ENCODE data around the gene ACTA2. TPM values are rescaled to one million over a fixed set of nuclear protein-coding genes. Genes with fewer than 3 reads are reported as not detected.

ACTA2 gene
- total and polyA plus RNA-seq, 2 donors = 36.8 to 285 TPM

DNA sequence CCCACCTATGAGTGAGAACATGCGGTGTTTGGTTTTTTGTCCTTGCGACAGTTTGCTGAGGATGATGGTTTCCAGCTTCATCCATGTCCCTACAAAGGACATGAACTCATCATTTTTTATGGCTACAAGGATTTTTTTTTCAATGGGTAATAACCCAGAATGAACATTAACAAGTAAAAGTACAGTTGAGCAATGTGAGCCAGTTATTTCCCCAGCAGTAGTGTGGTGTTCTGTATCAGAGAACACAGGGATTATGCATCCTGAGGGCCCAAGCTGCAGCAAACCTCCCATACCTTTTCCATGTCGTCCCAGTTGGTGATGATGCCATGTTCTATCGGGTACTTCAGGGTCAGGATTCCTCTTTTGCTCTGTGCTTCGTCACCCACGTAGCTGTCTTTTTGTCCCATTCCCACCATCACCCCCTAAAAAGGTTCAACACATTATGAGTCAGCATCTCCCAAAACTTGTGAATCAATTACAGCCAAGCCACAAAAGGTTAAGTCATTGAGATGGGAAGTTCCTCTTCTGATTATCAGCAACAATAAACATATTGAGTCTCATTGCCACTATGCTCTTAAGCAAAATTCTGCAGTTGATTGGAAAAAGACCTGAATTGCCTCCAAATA lies 5.5 kb downstream of the ACTA2 start:
- H3K4me1 ChIP-seq (ENCODE audit: control insufficient read depth in 2 of 2, insufficient read depth in 2 of 2, low read length in 2 of 2) = no peaks in the 10 kb centered on the region
- H3K27ac ChIP-seq (ENCODE audit: low read depth in 1 of 2, low read length in 1 of 2) = no peak overlapping the region
- no peak overlapping the region for H3K4me3 ChIP-seq (ENCODE audit: low read length in 2 of 2)
- H3K36me3 ChIP-seq (ENCODE audit: control insufficient read depth in 2 of 2, insufficient read depth in 2 of 2, low read length in 1 of 2) = no peaks in the 10 kb centered on the region
- H3K9me3 ChIP-seq (ENCODE audit: control insufficient read depth in 2 of 2, insufficient read depth in 1 of 2, low read length in 1 of 2) = no peaks in the 10 kb centered on the region
- no peak for DNase-seq (ENCODE audit: low read depth in 6 of 9, low spot score in 9 of 9)
- no peaks in the 10 kb centered on the region for H3K27me3 ChIP-seq (ENCODE audit: control insufficient read depth in 2 of 2, insufficient read depth in 1 of 2, low read length in 1 of 2)
- WGBS = 96% methylated on average over 6 of the region's 6 CpGs

DNA sequence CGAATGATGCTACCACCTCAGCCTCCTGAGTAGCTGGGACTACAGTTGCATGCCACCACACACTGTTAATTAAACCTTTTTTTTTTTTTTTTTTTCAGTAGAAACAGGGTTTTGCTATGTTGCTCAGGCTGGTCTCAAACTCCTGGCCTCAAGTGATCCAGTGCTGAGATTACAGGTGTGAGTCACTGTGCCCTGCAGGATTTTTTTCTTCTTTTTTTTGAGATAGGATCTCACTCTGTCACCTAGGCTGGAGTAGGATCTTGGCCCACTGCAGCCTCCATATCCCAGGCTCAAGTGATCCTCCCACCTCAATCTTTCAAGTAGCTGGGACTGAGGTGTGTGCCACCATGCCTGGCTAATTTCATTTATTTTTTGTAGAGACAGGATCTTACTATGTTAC lies 6.4 kb downstream of the ACTA2 start:
- H3K27me3 ChIP-seq (ENCODE audit: control insufficient read depth in 2 of 2, insufficient read depth in 1 of 2, low read length in 1 of 2) = no peaks in the 10 kb centered on the region
- H3K36me3 ChIP-seq (ENCODE audit: control insufficient read depth in 2 of 2, insufficient read depth in 2 of 2, low read length in 1 of 2) = no peaks in the 10 kb centered on the region
- WGBS = 98% methylated on average over 1 of the region's 1 CpG
- H3K27ac ChIP-seq (ENCODE audit: low read depth in 1 of 2, low read length in 1 of 2) = no peak overlapping the region
- no peaks in the 10 kb centered on the region for H3K9me3 ChIP-seq (ENCODE audit: control insufficient read depth in 2 of 2, insufficient read depth in 1 of 2, low read length in 1 of 2)
- DNase-seq (ENCODE audit: low read depth in 6 of 9, low spot score in 9 of 9) = no peak
- no peak overlapping the region for H3K4me3 ChIP-seq (ENCODE audit: low read length in 2 of 2)
- H3K4me1 ChIP-seq (ENCODE audit: control insufficient read depth in 2 of 2, insufficient read depth in 2 of 2, low read length in 2 of 2) = no peaks in the 10 kb centered on the region

DNA sequence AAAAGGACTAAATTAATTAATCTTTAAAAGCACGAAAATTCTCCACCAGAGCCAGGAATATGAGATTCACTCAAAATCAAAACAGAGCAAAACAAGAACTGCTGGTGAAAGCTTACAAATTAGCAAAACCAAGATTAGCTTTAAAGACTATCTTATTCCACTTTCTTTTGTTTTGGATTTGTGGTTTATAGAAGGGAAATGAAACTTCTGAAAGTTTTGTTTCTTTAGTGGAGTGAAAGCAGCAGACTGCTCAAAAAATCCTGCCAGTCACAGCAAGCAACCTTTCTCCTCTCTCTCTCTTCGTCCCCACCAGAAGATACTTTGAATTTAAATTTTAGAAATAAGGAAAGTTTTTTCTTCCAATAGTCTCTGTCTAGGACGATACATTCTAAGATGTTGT lies 7.8 kb downstream of the ACTA2 start:
- DNase-seq (ENCODE audit: low read depth in 6 of 9, low spot score in 9 of 9) = peak in 1 of 9 donors; percentile 15
- Histone ChIP-seq H3K4me3 (ENCODE audit: low read length in 2 of 2) (no peak overlapping the region), H3K4me1 (ENCODE audit: control insufficient read depth in 2 of 2, insufficient read depth in 2 of 2, low read length in 2 of 2) (no peaks in the 10 kb centered on the region), H3K27me3 (ENCODE audit: control insufficient read depth in 2 of 2, insufficient read depth in 1 of 2, low read length in 1 of 2) (no peaks in the 10 kb centered on the region), H3K9me3 (ENCODE audit: control insufficient read depth in 2 of 2, insufficient read depth in 1 of 2, low read length in 1 of 2) (no peaks in the 10 kb centered on the region), H3K27ac (ENCODE audit: low read depth in 1 of 2, low read length in 1 of 2) (no peak overlapping the region), H3K36me3 (ENCODE audit: control insufficient read depth in 2 of 2, insufficient read depth in 2 of 2, low read length in 1 of 2) (peaks cover 0 to 3% of the 10 kb centered on the region in 2 donors)
- WGBS = 55% methylated on average over 3 of the region's 3 CpGs

DNA sequence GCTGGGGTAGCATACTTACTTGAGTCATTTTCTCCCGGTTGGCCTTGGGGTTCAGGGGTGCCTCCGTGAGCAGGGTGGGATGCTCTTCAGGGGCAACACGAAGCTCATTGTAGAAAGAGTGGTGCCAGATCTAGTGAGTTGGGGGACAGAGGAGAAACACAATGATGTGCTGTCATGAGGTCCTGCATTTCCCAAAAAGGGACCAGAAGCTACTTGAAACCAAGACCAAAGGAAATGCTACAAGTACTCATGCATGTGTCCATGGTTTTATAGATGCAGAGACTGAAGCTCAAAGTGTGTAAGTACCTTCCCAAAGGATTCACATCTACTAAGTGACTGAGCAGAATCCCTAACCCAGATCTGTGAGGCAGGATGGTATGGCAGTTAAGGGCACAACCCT lies 8.8 kb downstream of the ACTA2 start:
- Histone ChIP-seq H3K9me3 (ENCODE audit: control insufficient read depth in 2 of 2, insufficient read depth in 1 of 2, low read length in 1 of 2) (no peaks in the 10 kb centered on the region), H3K27me3 (ENCODE audit: control insufficient read depth in 2 of 2, insufficient read depth in 1 of 2, low read length in 1 of 2) (no peaks in the 10 kb centered on the region), H3K4me1 (ENCODE audit: control insufficient read depth in 2 of 2, insufficient read depth in 2 of 2, low read length in 2 of 2) (no peaks in the 10 kb centered on the region), H3K36me3 (ENCODE audit: control insufficient read depth in 2 of 2, insufficient read depth in 2 of 2, low read length in 1 of 2) (peaks cover 0 to 11% of the 10 kb centered on the region in 2 donors), H3K4me3 (ENCODE audit: low read length in 2 of 2) (no peak overlapping the region), H3K27ac (ENCODE audit: low read depth in 1 of 2, low read length in 1 of 2) (no peak overlapping the region)
- no peak for DNase-seq (ENCODE audit: low read depth in 6 of 9, low spot score in 9 of 9)
- 97% methylated on average over 3 of the region's 3 CpGs for WGBS

DNA sequence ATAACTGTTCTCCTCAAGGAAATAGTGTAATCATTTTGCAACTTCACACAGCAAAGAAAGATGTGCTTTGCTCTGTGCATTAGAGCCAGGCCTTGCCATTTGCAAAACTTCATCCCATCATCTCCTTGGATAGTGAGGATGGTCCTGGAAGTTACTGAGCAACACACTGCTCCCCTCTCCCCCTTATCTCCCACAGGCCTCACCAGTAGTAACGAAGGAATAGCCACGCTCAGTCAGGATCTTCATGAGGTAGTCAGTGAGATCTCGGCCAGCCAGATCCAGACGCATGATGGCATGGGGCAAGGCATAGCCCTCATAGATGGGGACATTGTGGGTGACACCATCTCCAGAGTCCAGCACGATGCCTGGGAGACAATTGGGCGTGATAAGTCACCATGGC lies 11.5 kb downstream of the ACTA2 start:
- DNase-seq (ENCODE audit: low read depth in 6 of 9, low spot score in 9 of 9) = no peak
- no peak overlapping the region for H3K4me3 ChIP-seq (ENCODE audit: low read length in 2 of 2)
- H3K9me3 ChIP-seq (ENCODE audit: control insufficient read depth in 2 of 2, insufficient read depth in 1 of 2, low read length in 1 of 2) = no peaks in the 10 kb centered on the region
- no peak overlapping the region for H3K27ac ChIP-seq (ENCODE audit: low read depth in 1 of 2, low read length in 1 of 2)
- H3K27me3 ChIP-seq (ENCODE audit: control insufficient read depth in 2 of 2, insufficient read depth in 1 of 2, low read length in 1 of 2) = no peaks in the 10 kb centered on the region
- peaks cover 0 to 18% of the 10 kb centered on the region in 2 donors for H3K36me3 ChIP-seq (ENCODE audit: control insufficient read depth in 2 of 2, insufficient read depth in 2 of 2, low read length in 1 of 2)
- no peaks in the 10 kb centered on the region for H3K4me1 ChIP-seq (ENCODE audit: control insufficient read depth in 2 of 2, insufficient read depth in 2 of 2, low read length in 2 of 2)
- 98% methylated on average over 6 of the region's 6 CpGs for WGBS

DNA sequence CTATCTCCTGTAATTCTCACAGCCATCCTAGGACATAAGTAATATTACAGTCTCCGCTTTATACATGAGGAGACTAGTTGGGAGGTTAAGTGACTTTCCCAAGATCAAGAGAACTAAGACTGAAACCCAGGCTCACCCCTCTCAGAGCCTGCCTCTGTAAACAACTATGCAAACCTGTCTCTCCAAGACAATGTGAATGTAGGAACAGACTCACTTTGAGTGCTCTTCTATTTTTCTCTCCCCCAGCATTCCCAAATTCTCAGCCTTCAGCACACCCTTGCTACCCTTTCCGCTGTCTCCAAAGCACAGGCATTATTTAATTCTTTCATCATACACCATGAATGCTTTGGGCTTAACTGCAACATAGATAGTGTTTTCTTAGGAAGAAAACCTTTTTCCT lies 13.6 kb downstream of the ACTA2 start:
- Histone ChIP-seq H3K4me1 (ENCODE audit: control insufficient read depth in 2 of 2, insufficient read depth in 2 of 2, low read length in 2 of 2) (peaks cover 0 to 8% of the 10 kb centered on the region in 2 donors), H3K27me3 (ENCODE audit: control insufficient read depth in 2 of 2, insufficient read depth in 1 of 2, low read length in 1 of 2) (no peaks in the 10 kb centered on the region), H3K36me3 (ENCODE audit: control insufficient read depth in 2 of 2, insufficient read depth in 2 of 2, low read length in 1 of 2) (peaks cover 0 to 22% of the 10 kb centered on the region in 2 donors), H3K27ac (ENCODE audit: low read depth in 1 of 2, low read length in 1 of 2) (no peak overlapping the region), H3K4me3 (ENCODE audit: low read length in 2 of 2) (no peak overlapping the region), H3K9me3 (ENCODE audit: control insufficient read depth in 2 of 2, insufficient read depth in 1 of 2, low read length in 1 of 2) (no peaks in the 10 kb centered on the region)
- WGBS = 97% methylated on average over 2 of the region's 2 CpGs
- DNase-seq (ENCODE audit: low read depth in 6 of 9, low spot score in 9 of 9) = no peak

DNA sequence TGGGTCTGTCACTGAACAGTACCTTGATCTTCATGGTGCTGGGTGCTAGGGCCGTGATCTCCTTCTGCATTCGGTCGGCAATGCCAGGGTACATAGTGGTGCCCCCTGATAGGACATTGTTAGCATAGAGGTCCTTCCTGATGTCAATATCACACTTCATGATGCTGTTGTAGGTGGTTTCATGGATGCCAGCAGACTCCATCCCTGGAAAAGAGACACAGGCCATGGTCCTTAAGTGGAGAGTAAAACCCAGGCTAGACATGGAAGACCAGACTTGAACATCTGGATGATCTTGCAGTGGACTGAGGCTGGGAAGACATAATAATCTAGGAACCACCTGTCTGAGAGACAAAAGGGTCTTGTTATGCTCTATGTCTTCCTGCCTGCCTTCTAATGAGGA lies 14.5 kb downstream of the ACTA2 start:
- no peaks in the 10 kb centered on the region for H3K27me3 ChIP-seq (ENCODE audit: control insufficient read depth in 2 of 2, insufficient read depth in 1 of 2, low read length in 1 of 2)
- H3K27ac ChIP-seq (ENCODE audit: low read depth in 1 of 2, low read length in 1 of 2) = no peak overlapping the region
- peaks cover 0 to 8% of the 10 kb centered on the region in 2 donors for H3K4me1 ChIP-seq (ENCODE audit: control insufficient read depth in 2 of 2, insufficient read depth in 2 of 2, low read length in 2 of 2)
- peaks cover 0 to 22% of the 10 kb centered on the region in 2 donors for H3K36me3 ChIP-seq (ENCODE audit: control insufficient read depth in 2 of 2, insufficient read depth in 2 of 2, low read length in 1 of 2)
- DNase-seq (ENCODE audit: low read depth in 6 of 9, low spot score in 9 of 9) = no peak
- no peaks in the 10 kb centered on the region for H3K9me3 ChIP-seq (ENCODE audit: control insufficient read depth in 2 of 2, insufficient read depth in 1 of 2, low read length in 1 of 2)
- H3K4me3 ChIP-seq (ENCODE audit: low read length in 2 of 2) = no peak overlapping the region
- WGBS = 98% methylated on average over 3 of the region's 3 CpGs

DNA sequence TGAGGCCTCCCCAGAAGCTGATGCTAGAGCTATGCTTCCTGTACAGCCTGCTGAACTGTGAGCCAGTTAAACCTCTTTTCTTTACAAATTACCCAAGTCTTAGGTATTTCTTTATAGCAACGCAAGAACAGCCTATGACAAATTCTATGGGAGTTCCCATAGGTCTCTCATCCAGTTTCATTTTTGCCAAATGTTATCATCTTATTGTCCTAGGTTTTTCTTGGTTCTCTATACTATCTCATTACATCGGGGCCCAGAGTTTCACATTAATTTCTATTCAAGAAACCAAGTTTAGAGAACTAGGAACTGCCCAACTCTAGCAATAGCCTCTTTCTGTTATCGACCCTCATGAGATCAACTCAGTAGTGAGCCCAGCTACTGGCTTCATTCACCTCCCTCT lies 15.9 kb downstream of the ACTA2 start:
- Histone ChIP-seq H3K4me1 (ENCODE audit: control insufficient read depth in 2 of 2, insufficient read depth in 2 of 2, low read length in 2 of 2) (peaks cover 0 to 8% of the 10 kb centered on the region in 2 donors), H3K9me3 (ENCODE audit: control insufficient read depth in 2 of 2, insufficient read depth in 1 of 2, low read length in 1 of 2) (no peaks in the 10 kb centered on the region), H3K36me3 (ENCODE audit: control insufficient read depth in 2 of 2, insufficient read depth in 2 of 2, low read length in 1 of 2) (peaks cover 0 to 22% of the 10 kb centered on the region in 2 donors), H3K27ac (ENCODE audit: low read depth in 1 of 2, low read length in 1 of 2) (no peak overlapping the region), H3K27me3 (ENCODE audit: control insufficient read depth in 2 of 2, insufficient read depth in 1 of 2, low read length in 1 of 2) (no peaks in the 10 kb centered on the region), H3K4me3 (ENCODE audit: low read length in 2 of 2) (no peak overlapping the region)
- no peak for DNase-seq (ENCODE audit: low read depth in 6 of 9, low spot score in 9 of 9)
- WGBS = 95% methylated on average over 3 of the region's 3 CpGs

DNA sequence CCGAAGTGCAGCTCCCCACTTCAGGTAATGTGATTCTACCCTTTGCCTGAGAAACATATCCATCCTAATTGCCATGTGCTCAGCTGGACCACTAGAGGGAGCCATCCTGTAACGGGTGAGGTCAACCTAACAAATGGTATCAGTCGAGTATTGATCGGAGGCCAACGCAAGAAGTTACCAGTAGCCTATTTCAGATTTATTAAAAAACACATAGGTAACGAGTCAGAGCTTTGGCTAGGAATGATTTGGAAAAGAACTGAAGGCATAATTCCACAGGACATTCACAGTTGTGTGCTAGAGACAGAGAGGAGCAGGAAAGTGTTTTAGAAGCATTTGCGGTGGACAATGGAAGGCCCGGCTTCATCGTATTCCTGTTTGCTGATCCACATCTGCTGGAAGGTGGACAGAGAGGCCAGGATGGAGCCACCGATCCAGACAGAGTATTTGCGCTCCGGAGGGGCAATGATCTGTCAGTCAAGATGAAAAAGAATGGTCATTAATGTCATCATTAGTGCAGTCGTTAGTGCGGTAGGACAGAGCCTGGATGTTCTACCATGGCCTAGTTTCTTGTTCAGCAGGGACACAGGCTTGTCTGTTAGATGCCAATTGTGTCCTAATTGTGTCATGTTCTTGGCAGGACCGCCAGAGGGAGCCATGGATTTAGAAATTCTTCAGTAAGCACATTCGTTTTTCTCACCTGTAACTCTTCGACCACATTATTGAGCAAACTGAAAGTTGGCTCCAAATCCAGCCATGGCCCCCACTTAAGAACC lies 17.5 kb downstream of the ACTA2 start:
- H3K27ac ChIP-seq (ENCODE audit: low read depth in 1 of 2, low read length in 1 of 2) = no peak overlapping the region
- H3K27me3 ChIP-seq (ENCODE audit: control insufficient read depth in 2 of 2, insufficient read depth in 1 of 2, low read length in 1 of 2) = no peaks in the 10 kb centered on the region
- DNase-seq (ENCODE audit: low read depth in 6 of 9, low spot score in 9 of 9) = peak; percentile 52 to 90 (median 74)
- peaks cover 0 to 8% of the 10 kb centered on the region in 2 donors for H3K4me1 ChIP-seq (ENCODE audit: control insufficient read depth in 2 of 2, insufficient read depth in 2 of 2, low read length in 2 of 2)
- 52% methylated on average over 17 of the region's 17 CpGs for WGBS
- no peak overlapping the region for H3K4me3 ChIP-seq (ENCODE audit: low read length in 2 of 2)
- H3K9me3 ChIP-seq (ENCODE audit: control insufficient read depth in 2 of 2, insufficient read depth in 1 of 2, low read length in 1 of 2) = no peaks in the 10 kb centered on the region
- peaks cover 0 to 21% of the 10 kb centered on the region in 2 donors for H3K36me3 ChIP-seq (ENCODE audit: control insufficient read depth in 2 of 2, insufficient read depth in 2 of 2, low read length in 1 of 2)

Measured in thymus (tissue), 11 donors.